DND-41 (cell line): Measurements from ENCODE around the gene ZMYM3.
"Not testable (repeated sequence)": the region's sequence is repeated elsewhere in the genome, so short reads cannot be mapped to it uniquely, and the experiment has no call there.

ENCODE experiments used
- ATAC-seq: fragments of 200-7000 bp; cut with Tn5 transposase; 3 replicates; pipeline ENCODE4 v1.9.1; 2021; ENCODE audit warnings: low read depth; ENCODE audit not compliant: insufficient read depth
- DNase-seq: peaks from one replicate; pipeline ENCODE4 v3.0.0-alpha.2; 2020
- H2AFZ ChIP-seq: 2 replicates; pipeline ENCODE4 v1.6.0; 2012; ENCODE audit warnings: low read depth, low read length
- H3K27ac ChIP-seq: 2 replicates; pipeline ENCODE4 v1.5.1; 2012; ENCODE audit warnings: low read length, inconsistent platforms
- H3K27me3 ChIP-seq: fragments of 200-600 bp; sonication (generic); 2 replicates; pipeline ENCODE4 v1.6.0; 2012; ENCODE audit warnings: low read length, mild to moderate bottlenecking, inconsistent platforms; ENCODE audit not compliant: insufficient read depth, poor library complexity
- H3K36me3 ChIP-seq: 2 replicates; pipeline ENCODE4 v1.5.1; 2012; ENCODE audit warnings: low read length, inconsistent platforms; ENCODE audit not compliant: insufficient read depth
- H3K4me1 ChIP-seq: 2 replicates; pipeline ENCODE4 v1.5.1; 2012; ENCODE audit warnings: mild to moderate bottlenecking, low read length; ENCODE audit not compliant: insufficient read depth
- H3K4me2 ChIP-seq: 2 replicates; pipeline ENCODE4 v1.6.0; 2012; ENCODE audit warnings: mild to moderate bottlenecking, moderate library complexity, low read length, inconsistent platforms; ENCODE audit not compliant: insufficient read depth
- H3K4me3 ChIP-seq, 2 experiments: fragments of 200-600 bp in 1 of 2; shearing (Covaris generic) in 1 of 2; 2 replicates each; pipeline ENCODE4 v1.5.1; 2012 to 2016; ENCODE audit warnings: inconsistent platforms in 2 of 2, low read length in 2 of 2, mild to moderate bottlenecking in 2 of 2, low read depth in 1 of 2, moderate library complexity in 1 of 2
- H3K79me2 ChIP-seq: 2 replicates; pipeline ENCODE4 v1.6.0; 2012; ENCODE audit warnings: low read length, inconsistent platforms; ENCODE audit not compliant: insufficient read depth
- H3K9ac ChIP-seq: 2 replicates; pipeline ENCODE4 v1.6.0; 2012; ENCODE audit warnings: low read depth, mild to moderate bottlenecking, inconsistent platforms, low read length, moderate library complexity
- H3K9me3 ChIP-seq: 2 replicates; pipeline ENCODE4 v1.5.1; 2012; ENCODE audit warnings: low read length, moderate library complexity, mild to moderate bottlenecking, inconsistent platforms; ENCODE audit not compliant: insufficient read depth, severe bottlenecking
- H4K20me1 ChIP-seq: 2 replicates; pipeline ENCODE4 v1.6.0; 2012; ENCODE audit warnings: low read length; ENCODE audit not compliant: insufficient read depth
- EZH2 ChIP-seq: IDR thresholded peaks from 3 replicates; pipeline ENCODE4 v1.6.1; 2012; ENCODE audit warnings: borderline replicate concordance, low read depth, mild to moderate bottlenecking, moderate library complexity, low read length, inconsistent platforms; ENCODE audit not compliant: severe bottlenecking
- TF ChIP-seq, protein P1 (sequence below): IDR thresholded peaks from 2 replicates; pipeline ENCODE4 v1.5.1; 2012; ENCODE audit warnings: borderline replicate concordance, low read length, moderate library complexity, mild to moderate bottlenecking; ENCODE audit not compliant: poor library complexity, severe bottlenecking; ENCODE audit errors: extremely low read depth

The ZMYM3 gene

DNA sequence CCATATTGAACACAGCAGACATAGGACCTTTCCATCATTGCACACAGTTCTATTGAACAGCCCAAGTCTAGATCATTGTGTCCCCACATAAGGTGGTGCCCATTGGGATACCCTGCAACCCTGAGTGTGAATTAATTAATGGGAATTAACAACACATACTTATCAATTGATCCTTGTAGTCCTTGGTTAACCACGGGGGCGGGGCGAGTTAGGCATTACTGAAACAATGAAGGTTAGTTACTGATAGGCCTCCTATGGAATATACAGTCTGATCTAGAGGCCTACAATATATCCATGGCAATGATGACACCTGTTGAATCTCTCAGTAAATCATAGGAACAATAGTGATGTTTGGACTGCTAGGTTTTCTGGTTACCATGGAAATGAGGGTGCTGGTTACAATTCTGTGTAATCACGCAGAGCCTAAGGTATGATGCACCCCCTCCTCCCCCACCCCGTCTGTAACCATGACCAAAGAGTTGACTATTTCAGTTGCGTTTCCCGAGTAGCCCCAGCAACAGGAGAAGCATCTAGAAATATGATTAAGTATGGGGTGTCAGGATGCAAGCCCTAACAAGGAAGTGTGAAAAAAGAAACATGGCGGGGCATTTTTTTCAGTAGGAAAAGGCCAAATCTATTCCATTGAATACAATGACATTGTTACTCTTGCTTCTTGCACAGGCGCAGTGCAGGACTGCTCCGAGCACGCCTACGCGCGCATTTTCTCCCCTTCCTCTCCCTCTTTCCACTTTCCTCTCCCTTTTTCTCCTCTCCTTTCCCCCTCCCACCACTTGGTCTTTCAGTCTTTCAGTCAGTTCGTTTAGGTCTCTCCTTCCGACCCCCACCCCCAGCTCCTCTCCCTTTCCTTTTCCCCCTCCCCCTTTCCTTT lies 28.8 kb upstream of the ZMYM3 start:
- Histone ChIP-seq H3K9ac (peak overlapping the region; percentile 58), H3K79me2 (peaks cover 44% of the 10 kb centered on the region), H3K27me3 (no peaks in the 10 kb centered on the region), H2AFZ (peak overlapping the region; percentile 85), H3K36me3 (peaks cover 29% of the 10 kb centered on the region), H3K4me1 (peaks cover 40% of the 10 kb centered on the region), H3K4me2 (peak overlapping the region; percentile 60), H3K4me3 (peak overlapping the region in 1 of 2 experiments; percentile 51; a peak in 2 of 4 replicates), H4K20me1 (peaks cover 33% of the 10 kb centered on the region), H3K9me3 (no peaks in the 10 kb centered on the region), H3K27ac (peak overlapping the region; percentile 96)
- TF ChIP-seq, protein P1, sequence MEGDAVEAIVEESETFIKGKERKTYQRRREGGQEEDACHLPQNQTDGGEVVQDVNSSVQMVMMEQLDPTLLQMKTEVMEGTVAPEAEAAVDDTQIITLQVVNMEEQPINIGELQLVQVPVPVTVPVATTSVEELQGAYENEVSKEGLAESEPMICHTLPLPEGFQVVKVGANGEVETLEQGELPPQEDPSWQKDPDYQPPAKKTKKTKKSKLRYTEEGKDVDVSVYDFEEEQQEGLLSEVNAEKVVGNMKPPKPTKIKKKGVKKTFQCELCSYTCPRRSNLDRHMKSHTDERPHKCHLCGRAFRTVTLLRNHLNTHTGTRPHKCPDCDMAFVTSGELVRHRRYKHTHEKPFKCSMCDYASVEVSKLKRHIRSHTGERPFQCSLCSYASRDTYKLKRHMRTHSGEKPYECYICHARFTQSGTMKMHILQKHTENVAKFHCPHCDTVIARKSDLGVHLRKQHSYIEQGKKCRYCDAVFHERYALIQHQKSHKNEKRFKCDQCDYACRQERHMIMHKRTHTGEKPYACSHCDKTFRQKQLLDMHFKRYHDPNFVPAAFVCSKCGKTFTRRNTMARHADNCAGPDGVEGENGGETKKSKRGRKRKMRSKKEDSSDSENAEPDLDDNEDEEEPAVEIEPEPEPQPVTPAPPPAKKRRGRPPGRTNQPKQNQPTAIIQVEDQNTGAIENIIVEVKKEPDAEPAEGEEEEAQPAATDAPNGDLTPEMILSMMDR = no peak
- TF ChIP-seq EZH2 = no peak
- DNase-seq (no peak), ATAC-seq (peak; percentile 63)

DNA sequence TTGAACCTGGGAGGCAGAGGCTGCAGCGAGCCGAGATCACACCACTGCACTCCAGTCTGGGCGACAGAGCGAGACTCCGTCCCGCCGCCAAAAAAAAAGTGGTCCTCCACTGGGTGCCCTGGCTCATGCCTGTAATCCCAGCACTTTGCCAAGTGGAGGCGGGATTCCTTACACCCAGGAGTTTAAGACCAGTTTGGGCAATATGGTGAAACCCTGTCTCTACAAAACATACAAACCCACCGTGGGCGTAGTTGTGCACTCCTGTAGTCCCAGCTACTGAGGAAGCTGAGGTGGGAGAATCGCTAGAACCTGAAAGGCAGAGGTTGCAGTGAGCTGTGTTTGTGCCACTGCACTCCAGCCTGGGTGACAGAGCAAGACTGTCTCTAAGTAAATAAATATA lies 27.4 kb upstream of the ZMYM3 start:
- not testable (repeated sequence) for H2AFZ ChIP-seq, DNase-seq, H3K9ac ChIP-seq, H3K9me3 ChIP-seq, H3K27ac ChIP-seq, H3K4me3 ChIP-seq, H3K4me2 ChIP-seq, ATAC-seq, H3K27me3 ChIP-seq
- peaks cover 29% of the 10 kb centered on the region for H3K79me2 ChIP-seq
- H4K20me1 ChIP-seq = peaks cover 22% of the 10 kb centered on the region
- peaks cover 25% of the 10 kb centered on the region for H3K4me1 ChIP-seq
- peaks cover 19% of the 10 kb centered on the region for H3K36me3 ChIP-seq

- H3K79me2 ChIP-seq, DNase-seq, H3K9ac ChIP-seq, H2AFZ ChIP-seq, H3K9me3 ChIP-seq, H3K27ac ChIP-seq, H4K20me1 ChIP-seq, H3K4me2 ChIP-seq, H3K27me3 ChIP-seq, H3K4me1 ChIP-seq, ATAC-seq, H3K4me3 ChIP-seq, H3K36me3 ChIP-seq: not testable (repeated sequence)
Measured at GRCh38 chrX:71272313-71272712, 18.4 kb upstream of the ZMYM3 start.

DNA sequence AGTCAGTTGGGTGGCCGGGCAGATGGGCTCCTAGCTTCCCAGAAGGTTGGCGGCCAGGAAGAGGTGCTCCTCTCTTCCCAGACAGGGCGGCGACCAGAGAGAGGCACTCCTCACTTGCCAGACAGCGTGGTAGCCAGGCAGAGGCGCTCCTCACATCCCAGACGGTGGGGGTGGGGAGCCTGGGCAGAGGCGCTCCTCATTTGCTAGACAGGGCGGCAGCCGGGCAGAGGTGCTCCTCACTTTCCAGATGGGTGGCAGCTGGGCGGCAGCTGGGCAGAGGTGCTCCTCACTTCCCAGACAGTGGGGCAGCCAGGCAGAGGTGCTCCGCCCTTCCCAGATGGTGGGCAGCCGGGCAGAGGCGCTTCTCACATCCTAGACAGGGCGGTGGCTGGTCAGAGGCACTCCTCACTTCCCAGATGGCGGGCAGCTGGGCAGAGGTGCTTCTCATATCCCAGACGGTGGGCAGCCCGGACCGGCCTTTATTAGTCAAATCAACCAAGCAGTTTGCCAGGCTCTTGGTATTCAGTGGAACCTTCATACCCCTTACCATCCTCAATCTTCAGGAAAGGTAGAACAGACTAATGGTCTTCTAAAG lies 16.0 kb upstream of the ZMYM3 start:
- no peak overlapping the region for H3K27ac ChIP-seq
- no peaks in the 10 kb centered on the region for H4K20me1 ChIP-seq
- no peak overlapping the region for H3K4me2 ChIP-seq
- H3K79me2 ChIP-seq = no peaks in the 10 kb centered on the region
- TF ChIP-seq, protein P1 = no peak
- no peak for TF ChIP-seq EZH2
- no peaks in the 10 kb centered on the region for H3K9me3 ChIP-seq
- DNase-seq (no peak), ATAC-seq (no peak)
- no peak overlapping the region for H3K9ac ChIP-seq
- no peak overlapping the region for H2AFZ ChIP-seq
- H3K36me3 ChIP-seq = no peaks in the 10 kb centered on the region
- H3K4me3 ChIP-seq = no peak overlapping the region
- no peaks in the 10 kb centered on the region for H3K27me3 ChIP-seq
- no peaks in the 10 kb centered on the region for H3K4me1 ChIP-seq

- not testable (repeated sequence) for DNase-seq, H3K27me3 ChIP-seq, H3K27ac ChIP-seq, H3K9ac ChIP-seq, H3K9me3 ChIP-seq, ATAC-seq, H3K4me1 ChIP-seq, H2AFZ ChIP-seq, H3K4me2 ChIP-seq, H3K79me2 ChIP-seq, H3K36me3 ChIP-seq, H4K20me1 ChIP-seq, H3K4me3 ChIP-seq
Measured at GRCh38 chrX:71268624-71269023, 14.7 kb upstream of the ZMYM3 start.
